ENCODE measurements around the gene ZDHHC4.

GRCh38 chr7:6631605-6632004 lies 54.4 kb downstream of the ZDHHC4 start:
- TF ChIP-seq MTA2 (IDR thresholded peaks at IDR 0.05; ENCODE audit: low read depth) (no peak), MLLT1 (IDR thresholded peaks at IDR 0.05) (no peak), KLF6 (CRISPR knock-in tag; IDR thresholded peaks at IDR 0.05; ENCODE audit: borderline replicate concordance) (no peak), ARHGAP35 (IDR thresholded peaks at IDR 0.05; ENCODE audit: partially characterized antibody) (no peak), ESRRA (IDR thresholded peaks at IDR 0.05; ENCODE audit: borderline replicate concordance, low read depth) (no peak), ZNF174 (CRISPR knock-in tag; IDR thresholded peaks at IDR 0.05) (no peak)
